ENCODE measurements around the gene PDZK1.
"Not testable (repeated sequence)": the region's sequence is repeated elsewhere in the genome, so short reads cannot be mapped to it uniquely, and the experiment has no call there.

DNA sequence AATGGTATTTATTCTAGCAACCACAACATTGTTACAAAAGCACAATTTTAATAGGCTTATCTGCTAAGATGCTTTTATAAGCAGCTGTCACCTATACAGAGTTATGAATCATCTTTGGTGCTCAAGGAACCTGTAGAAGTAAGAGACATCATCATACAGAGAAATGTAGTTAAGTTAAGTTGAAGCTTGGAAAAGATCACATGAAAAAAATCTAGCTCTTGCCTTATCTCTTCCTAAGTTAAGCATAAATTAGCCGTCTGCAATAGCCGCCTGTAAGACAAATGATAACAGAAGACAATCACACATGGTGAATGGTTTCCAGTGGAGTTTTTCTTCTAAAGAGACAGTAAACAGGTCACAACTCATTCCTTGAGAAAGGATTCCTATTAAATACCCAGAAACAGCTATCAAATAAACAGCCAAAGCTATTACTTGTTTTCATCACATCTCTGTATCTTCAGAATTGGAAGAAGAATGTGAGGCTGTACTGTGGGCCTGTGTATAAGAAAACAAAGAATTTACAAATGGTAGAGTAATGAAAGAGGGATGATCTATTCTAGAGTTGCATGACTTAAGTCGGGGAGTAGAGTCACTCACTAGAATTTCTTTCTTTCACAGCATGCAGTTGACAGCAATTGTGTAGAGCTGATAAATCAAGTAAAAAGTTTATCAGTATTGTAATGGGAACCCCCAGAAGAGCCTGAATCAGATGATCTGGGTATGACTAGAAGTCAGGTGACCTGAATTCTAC, 36.0 kb downstream of the PDZK1 start:
- TF ChIP-seq MAFK (IDR thresholded peaks at IDR 0.05; ENCODE audit: low read depth, low read length); JUN (IDR thresholded peaks at IDR 0.05; ENCODE audit: low read depth, low read length); RAD21 (IDR thresholded peaks at IDR 0.05 in 1 of 2, conservative IDR thresholded peaks at IDR 0.05 in 1 of 2; ENCODE audit: low read depth in 2 of 2, low read length in 2 of 2); CBX5 (IDR thresholded peaks at IDR 0.05; ENCODE audit: low read depth, low read length); RFX5 (IDR thresholded peaks at IDR 0.05; ENCODE audit: borderline replicate concordance, low read depth, low read length): not testable (repeated sequence)
- TF ChIP-seq, protein P1, sequence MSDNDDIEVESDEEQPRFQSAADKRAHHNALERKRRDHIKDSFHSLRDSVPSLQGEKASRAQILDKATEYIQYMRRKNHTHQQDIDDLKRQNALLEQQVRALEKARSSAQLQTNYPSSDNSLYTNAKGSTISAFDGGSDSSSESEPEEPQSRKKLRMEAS (IDR thresholded peaks at IDR 0.05), result not testable (repeated sequence)
- TF ChIP-seq, protein P2, sequence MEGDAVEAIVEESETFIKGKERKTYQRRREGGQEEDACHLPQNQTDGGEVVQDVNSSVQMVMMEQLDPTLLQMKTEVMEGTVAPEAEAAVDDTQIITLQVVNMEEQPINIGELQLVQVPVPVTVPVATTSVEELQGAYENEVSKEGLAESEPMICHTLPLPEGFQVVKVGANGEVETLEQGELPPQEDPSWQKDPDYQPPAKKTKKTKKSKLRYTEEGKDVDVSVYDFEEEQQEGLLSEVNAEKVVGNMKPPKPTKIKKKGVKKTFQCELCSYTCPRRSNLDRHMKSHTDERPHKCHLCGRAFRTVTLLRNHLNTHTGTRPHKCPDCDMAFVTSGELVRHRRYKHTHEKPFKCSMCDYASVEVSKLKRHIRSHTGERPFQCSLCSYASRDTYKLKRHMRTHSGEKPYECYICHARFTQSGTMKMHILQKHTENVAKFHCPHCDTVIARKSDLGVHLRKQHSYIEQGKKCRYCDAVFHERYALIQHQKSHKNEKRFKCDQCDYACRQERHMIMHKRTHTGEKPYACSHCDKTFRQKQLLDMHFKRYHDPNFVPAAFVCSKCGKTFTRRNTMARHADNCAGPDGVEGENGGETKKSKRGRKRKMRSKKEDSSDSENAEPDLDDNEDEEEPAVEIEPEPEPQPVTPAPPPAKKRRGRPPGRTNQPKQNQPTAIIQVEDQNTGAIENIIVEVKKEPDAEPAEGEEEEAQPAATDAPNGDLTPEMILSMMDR (IDR thresholded peaks at IDR 0.05; ENCODE audit: control extremely low read depth in 1 of 3, insufficient read depth in 1 of 3, low read depth in 1 of 3, low read length in 3 of 3), result not testable (repeated sequence)
